Chondrocyte (in vitro differentiated cells): ENCODE data around the gene DIS3L2. TPM values are rescaled to one million over a fixed set of nuclear protein-coding genes. Genes with fewer than 3 reads are reported as not detected.

Source experiments
- DNase-seq: peaks from one replicate; pipeline ENCODE4 v3.0.0; 2021; ENCODE audit warnings: mixed read lengths, low spot score
- H3K27ac Mint-ChIP-seq: one replicate; pipeline ENCODE4 v1.8.0; 2021; ENCODE audit warnings: mild to moderate bottlenecking, moderate library complexity, mixed read lengths; ENCODE audit not compliant: unreplicated experiment
- H3K27me3 Mint-ChIP-seq: 2 replicates; pipeline ENCODE4 v1.8.0; 2021; ENCODE audit warnings: low read depth, mixed read lengths
- H3K36me3 Mint-ChIP-seq: 2 replicates; pipeline ENCODE4 v1.8.0; 2021; ENCODE audit warnings: low read depth, mixed read lengths
- H3K4me1 Mint-ChIP-seq: 2 replicates; pipeline ENCODE4 v1.8.0; 2021; ENCODE audit warnings: low read depth, mild to moderate bottlenecking, mixed read lengths
- H3K4me3 Mint-ChIP-seq: one replicate; pipeline ENCODE4 v1.8.0; 2021; ENCODE audit warnings: mild to moderate bottlenecking, moderate library complexity, mixed read lengths; ENCODE audit not compliant: unreplicated experiment
- H3K9me3 Mint-ChIP-seq: 2 replicates; pipeline ENCODE4 v1.8.0; 2021; ENCODE audit warnings: low read depth, mixed read lengths
- CTCF ChIP-seq: fragments of 200-600 bp; sonication (generic); IDR thresholded peaks from 2 replicates; pipeline ENCODE4 v1.5.0; 2021; ENCODE audit warnings: antibody characterized with exemption, mild to moderate bottlenecking, moderate library complexity
- total RNA-seq: library from RNA; stranded (reverse); gene quantifications from 3 replicates; pipeline ENCODE4 v1.2.1, GENCODE V29; 2021

The DIS3L2 gene
- total RNA-seq, 1 donor from 2014 or later: 17.5 TPM

- Mint-ChIP-seq H3K4me1 (no peaks in the 10 kb centered on the region), H3K36me3 (peaks cover 13% of the 10 kb centered on the region), H3K9me3 (no peaks in the 10 kb centered on the region), H3K27ac (no peak overlapping the region), H3K27me3 (no peaks in the 10 kb centered on the region), H3K4me3 (no peak overlapping the region)
- no peak for DNase-seq
- no peak for TF ChIP-seq CTCF
These were observed 280.8 kb downstream of the DIS3L2 start for GRCh38 chr2:232242316-232242715.

GRCh38 chr2:232245111-232245510 lies 283.6 kb downstream of the DIS3L2 start:
- no peak for TF ChIP-seq CTCF
- no peaks in the 10 kb centered on the region for H3K4me1 Mint-ChIP-seq
- no peak overlapping the region for H3K27ac Mint-ChIP-seq
- H3K9me3 Mint-ChIP-seq: no peaks in the 10 kb centered on the region
- no peak for DNase-seq
- H3K36me3 Mint-ChIP-seq: peaks cover 12% of the 10 kb centered on the region
- H3K27me3 Mint-ChIP-seq: no peaks in the 10 kb centered on the region
- no peak overlapping the region for H3K4me3 Mint-ChIP-seq

- no peaks in the 10 kb centered on the region for H3K27me3 Mint-ChIP-seq
- H3K36me3 Mint-ChIP-seq: peaks cover 14% of the 10 kb centered on the region
- DNase-seq: no peak
- no peaks in the 10 kb centered on the region for H3K4me1 Mint-ChIP-seq
- H3K9me3 Mint-ChIP-seq: no peaks in the 10 kb centered on the region
- no peak overlapping the region for H3K27ac Mint-ChIP-seq
- no peak for TF ChIP-seq CTCF
- no peak overlapping the region for H3K4me3 Mint-ChIP-seq
These were observed 284.7 kb downstream of the DIS3L2 start for GRCh38 chr2:232246245-232246644.

- Mint-ChIP-seq H3K27me3 (no peaks in the 10 kb centered on the region), H3K9me3 (no peaks in the 10 kb centered on the region), H3K27ac (no peak overlapping the region), H3K4me3 (no peak overlapping the region), H3K4me1 (no peaks in the 10 kb centered on the region), H3K36me3 (peaks cover 22% of the 10 kb centered on the region)
- TF ChIP-seq CTCF: no peak
- DNase-seq: no peak
These were observed 287.6 kb downstream of the DIS3L2 start for GRCh38 chr2:232249096-232249495.

- no peak overlapping the region for H3K4me3 Mint-ChIP-seq
- TF ChIP-seq CTCF: no peak
- DNase-seq: no peak
- H3K4me1 Mint-ChIP-seq: no peaks in the 10 kb centered on the region
- peaks cover 24% of the 10 kb centered on the region for H3K36me3 Mint-ChIP-seq
- H3K9me3 Mint-ChIP-seq: no peaks in the 10 kb centered on the region
- H3K27me3 Mint-ChIP-seq: no peaks in the 10 kb centered on the region
- no peak overlapping the region for H3K27ac Mint-ChIP-seq
These were observed 289.0 kb downstream of the DIS3L2 start for GRCh38 chr2:232250246-232251175.
